Measurements from ENCODE around the gene GABRG3. TPM values are rescaled to one million over a fixed set of nuclear protein-coding genes. Genes with fewer than 3 reads are reported as not detected.

Gene GABRG3
- total RNA-seq, 2 donors from 2014 or later: not detected

DNA sequence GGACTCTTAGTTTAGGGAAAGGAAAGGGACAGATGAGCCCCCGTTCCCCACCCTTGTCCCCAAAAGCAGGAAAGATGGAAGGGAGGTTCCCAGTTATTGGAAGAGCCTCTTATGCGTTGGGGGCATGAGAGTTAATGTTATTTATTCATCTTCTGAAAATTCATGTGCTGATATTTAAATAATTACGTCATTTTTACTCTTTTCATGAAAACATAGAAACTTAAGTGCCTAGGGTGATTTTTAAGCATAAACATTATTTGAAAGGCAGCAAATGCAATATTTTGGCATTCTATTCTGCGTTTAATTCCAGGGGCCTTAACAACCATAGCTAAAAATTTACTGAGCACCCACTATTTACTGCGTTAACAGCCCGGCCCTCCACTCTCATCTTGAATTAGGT is 48.7 kb downstream of the GABRG3 start:
- ATAC-seq (replicated peaks in 1 of 2) (no peak), DNase-seq (no peak)
- Mint-ChIP-seq H3K9me3 (peaks cover 1 to 4% of the 10 kb centered on the region in 2 donors), H3K27me3 (ENCODE audit: low read depth) (no peaks in the 10 kb centered on the region), H3K4me3 (no peak overlapping the region), H3K4me1 (ENCODE audit: low read depth) (no peaks in the 10 kb centered on the region), H3K27ac (no peak overlapping the region), H3K36me3 (ENCODE audit: insufficient read depth in 2 of 2) (peaks cover 0 to 4% of the 10 kb centered on the region in 2 donors)

GRCh38 chr15:27025481-27025966 is 54.5 kb downstream of the GABRG3 start:
- no peak overlapping the region for H3K4me3 Mint-ChIP-seq
- peaks cover 6% of the 10 kb centered on the region for H3K27me3 Mint-ChIP-seq (ENCODE audit: low read depth)
- peaks cover 0 to 2% of the 10 kb centered on the region in 2 donors for H3K36me3 Mint-ChIP-seq (ENCODE audit: insufficient read depth in 2 of 2)
- DNase-seq (no peak), ATAC-seq (replicated peaks in 1 of 2) (no peak)
- H3K9me3 Mint-ChIP-seq: peaks cover 1 to 4% of the 10 kb centered on the region in 2 donors
- no peaks in the 10 kb centered on the region for H3K4me1 Mint-ChIP-seq (ENCODE audit: low read depth)
- H3K27ac Mint-ChIP-seq: no peak overlapping the region

- Mint-ChIP-seq H3K36me3 (ENCODE audit: insufficient read depth in 2 of 2) (no peaks in the 10 kb centered on the region), H3K4me3 (no peak overlapping the region), H3K9me3 (peaks cover 2 to 3% of the 10 kb centered on the region in 2 donors), H3K27ac (no peak overlapping the region), H3K27me3 (ENCODE audit: low read depth) (peaks cover 6% of the 10 kb centered on the region), H3K4me1 (ENCODE audit: low read depth) (no peaks in the 10 kb centered on the region)
- DNase-seq: no peak
- no peak for ATAC-seq (replicated peaks in 1 of 2)
Measured at GRCh38 chr15:27027229-27027628, 56.2 kb downstream of the GABRG3 start.

DNA sequence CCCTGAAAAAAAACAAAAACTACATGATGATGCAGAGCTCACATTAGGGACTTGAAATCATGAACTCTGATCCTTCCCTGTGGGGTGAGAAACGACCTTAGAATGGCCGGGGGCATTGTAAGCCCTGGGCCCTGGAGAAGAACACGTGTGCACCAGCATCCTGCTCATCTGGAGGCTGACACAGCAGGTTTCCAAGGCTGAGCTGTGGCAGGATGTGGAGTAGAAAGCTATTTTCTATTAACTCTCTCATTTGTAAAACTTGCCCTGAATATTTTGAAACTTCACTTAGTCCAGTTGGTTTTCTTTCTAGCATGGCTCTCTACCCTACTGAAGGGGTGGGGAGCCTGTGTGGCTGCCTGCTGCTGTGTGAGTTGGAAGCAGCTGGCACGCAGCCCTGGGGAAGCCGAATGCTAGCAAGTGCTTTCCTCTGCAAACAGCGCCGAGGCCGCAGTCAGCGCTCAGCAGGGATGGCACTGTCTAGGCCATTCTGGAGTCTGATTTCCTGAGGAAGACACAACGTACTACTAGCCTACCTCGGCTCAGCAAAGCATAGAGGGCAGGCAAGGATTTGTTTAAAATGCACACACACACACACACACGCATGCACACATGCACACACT is 58.0 kb downstream of the GABRG3 start:
- H3K36me3 Mint-ChIP-seq (ENCODE audit: insufficient read depth in 2 of 2): no peaks in the 10 kb centered on the region
- H3K4me1 Mint-ChIP-seq (ENCODE audit: low read depth): no peaks in the 10 kb centered on the region
- no peak overlapping the region for H3K4me3 Mint-ChIP-seq
- no peak overlapping the region for H3K27ac Mint-ChIP-seq
- DNase-seq: no peak
- H3K9me3 Mint-ChIP-seq: peaks cover 2 to 6% of the 10 kb centered on the region in 2 donors
- H3K27me3 Mint-ChIP-seq (ENCODE audit: low read depth): peaks cover 6% of the 10 kb centered on the region
- ATAC-seq (replicated peaks in 1 of 2): no peak

GRCh38 chr15:27036210-27036609 is 65.2 kb downstream of the GABRG3 start:
- Mint-ChIP-seq H3K36me3 (ENCODE audit: insufficient read depth in 2 of 2) (no peaks in the 10 kb centered on the region), H3K27me3 (ENCODE audit: low read depth) (no peaks in the 10 kb centered on the region), H3K4me1 (ENCODE audit: low read depth) (no peaks in the 10 kb centered on the region), H3K9me3 (peaks cover 0 to 8% of the 10 kb centered on the region in 2 donors), H3K27ac (no peak overlapping the region), H3K4me3 (no peak overlapping the region)
- ATAC-seq (replicated peaks in 1 of 2): no peak
- DNase-seq: no peak

- Mint-ChIP-seq H3K9me3 (peaks cover 0 to 5% of the 10 kb centered on the region in 2 donors), H3K27ac (no peak overlapping the region), H3K36me3 (ENCODE audit: insufficient read depth in 2 of 2) (no peaks in the 10 kb centered on the region), H3K4me3 (no peak overlapping the region), H3K4me1 (ENCODE audit: low read depth) (no peaks in the 10 kb centered on the region), H3K27me3 (ENCODE audit: low read depth) (no peaks in the 10 kb centered on the region)
- ATAC-seq (replicated peaks in 1 of 2) (no peak), DNase-seq (no peak)
Measured at GRCh38 chr15:27037501-27037900, 66.5 kb downstream of the GABRG3 start.

- no peak overlapping the region for H3K27ac Mint-ChIP-seq
- no peak overlapping the region for H3K4me3 Mint-ChIP-seq
- ATAC-seq (replicated peaks in 1 of 2) (no peak), DNase-seq (no peak)
- H3K4me1 Mint-ChIP-seq (ENCODE audit: low read depth): no peaks in the 10 kb centered on the region
- no peaks in the 10 kb centered on the region for H3K9me3 Mint-ChIP-seq
- H3K36me3 Mint-ChIP-seq (ENCODE audit: insufficient read depth in 2 of 2): no peaks in the 10 kb centered on the region
- no peaks in the 10 kb centered on the region for H3K27me3 Mint-ChIP-seq (ENCODE audit: low read depth)
Measured at GRCh38 chr15:27039152-27039551, 68.2 kb downstream of the GABRG3 start.

- no peak for ATAC-seq (replicated peaks in 1 of 2)
- H3K27ac Mint-ChIP-seq: no peak overlapping the region
- no peak for DNase-seq
- no peaks in the 10 kb centered on the region for H3K36me3 Mint-ChIP-seq (ENCODE audit: insufficient read depth in 2 of 2)
- H3K9me3 Mint-ChIP-seq: peaks cover 0 to 1% of the 10 kb centered on the region in 2 donors
- H3K4me1 Mint-ChIP-seq (ENCODE audit: low read depth): no peaks in the 10 kb centered on the region
- no peak overlapping the region for H3K4me3 Mint-ChIP-seq
- no peaks in the 10 kb centered on the region for H3K27me3 Mint-ChIP-seq (ENCODE audit: low read depth)
Measured at GRCh38 chr15:27042230-27042629, 71.2 kb downstream of the GABRG3 start.

- Mint-ChIP-seq H3K27ac (no peak overlapping the region), H3K36me3 (ENCODE audit: insufficient read depth in 2 of 2) (no peaks in the 10 kb centered on the region)
- no peak for ATAC-seq (replicated peaks in 1 of 2)
Measured at GRCh38 chr15:27042646-27043045, 71.7 kb downstream of the GABRG3 start.

GRCh38 chr15:27043770-27044169 is 72.8 kb downstream of the GABRG3 start:
- H3K27ac Mint-ChIP-seq: no peak overlapping the region
- H3K4me3 Mint-ChIP-seq: no peak overlapping the region
- H3K27me3 Mint-ChIP-seq (ENCODE audit: low read depth): no peaks in the 10 kb centered on the region
- ATAC-seq (replicated peaks in 1 of 2) (no peak), DNase-seq (no peak)
- H3K9me3 Mint-ChIP-seq: peaks cover 0 to 1% of the 10 kb centered on the region in 2 donors
- H3K4me1 Mint-ChIP-seq (ENCODE audit: low read depth): no peaks in the 10 kb centered on the region
- H3K36me3 Mint-ChIP-seq (ENCODE audit: insufficient read depth in 2 of 2): no peaks in the 10 kb centered on the region

More at GRCh38 chr15:27042646-27043045, 71.7 kb downstream of the GABRG3 start:
- DNase-seq: no peak
- Mint-ChIP-seq H3K4me1 (ENCODE audit: low read depth) (no peaks in the 10 kb centered on the region), H3K27me3 (ENCODE audit: low read depth) (no peaks in the 10 kb centered on the region), H3K9me3 (peaks cover 0 to 1% of the 10 kb centered on the region in 2 donors), H3K4me3 (no peak overlapping the region)

- Mint-ChIP-seq H3K4me3 (no peak overlapping the region), H3K27ac (no peak overlapping the region), H3K27me3 (ENCODE audit: low read depth) (no peaks in the 10 kb centered on the region), H3K9me3 (peaks cover 0 to 1% of the 10 kb centered on the region in 2 donors), H3K36me3 (ENCODE audit: insufficient read depth in 2 of 2) (no peaks in the 10 kb centered on the region), H3K4me1 (ENCODE audit: low read depth) (no peaks in the 10 kb centered on the region)
- DNase-seq: no peak
- ATAC-seq (replicated peaks in 1 of 2): no peak
Measured at GRCh38 chr15:27045796-27046195, 74.8 kb downstream of the GABRG3 start.

DNA sequence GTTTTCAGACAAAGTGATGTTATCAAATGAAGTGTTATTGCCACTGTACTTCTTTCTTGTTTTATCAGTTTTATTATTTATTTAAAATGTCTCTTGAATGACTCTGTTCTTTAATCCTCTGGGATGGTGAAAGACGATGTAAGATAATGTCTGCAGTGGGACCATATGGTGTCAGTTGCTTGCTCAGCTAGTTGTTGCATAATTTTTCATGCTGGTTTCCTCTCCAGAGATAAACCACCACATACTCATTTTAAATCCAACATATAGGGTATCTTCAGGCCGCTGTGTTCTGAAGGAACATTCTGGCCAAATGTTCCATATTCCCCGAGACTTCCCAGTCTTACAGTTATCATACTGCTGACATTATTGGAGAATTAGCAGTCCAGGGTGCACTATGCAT is 75.9 kb downstream of the GABRG3 start:
- Mint-ChIP-seq H3K27me3 (ENCODE audit: low read depth) (no peaks in the 10 kb centered on the region), H3K4me3 (no peak overlapping the region), H3K27ac (no peak overlapping the region), H3K9me3 (peaks cover 0 to 1% of the 10 kb centered on the region in 2 donors), H3K4me1 (ENCODE audit: low read depth) (no peaks in the 10 kb centered on the region), H3K36me3 (ENCODE audit: insufficient read depth in 2 of 2) (no peaks in the 10 kb centered on the region)
- ATAC-seq (replicated peaks in 1 of 2) (no peak), DNase-seq (no peak)

DNA sequence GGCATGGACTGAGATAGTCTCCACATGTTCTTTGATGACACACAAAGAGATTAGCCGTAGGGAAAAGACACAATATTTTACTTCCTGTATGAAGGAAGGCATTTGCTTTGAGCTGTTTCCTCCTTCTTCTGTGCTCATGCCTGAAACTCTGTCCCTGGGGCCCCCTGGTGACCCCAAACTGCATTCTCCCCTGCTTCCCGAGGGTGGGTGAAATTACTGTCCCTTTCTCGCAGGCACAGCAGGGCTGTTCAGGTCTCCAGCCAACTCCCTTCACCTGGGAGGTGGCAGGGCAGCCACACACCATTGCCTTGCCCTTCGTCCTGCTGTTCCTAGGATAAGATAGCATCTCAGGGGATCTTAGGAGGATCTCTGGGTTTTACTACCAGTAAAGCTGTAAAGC is 79.2 kb downstream of the GABRG3 start:
- Mint-ChIP-seq H3K27me3 (ENCODE audit: low read depth) (no peaks in the 10 kb centered on the region), H3K36me3 (ENCODE audit: insufficient read depth in 2 of 2) (no peaks in the 10 kb centered on the region), H3K27ac (no peak overlapping the region), H3K9me3 (peaks cover 0 to 5% of the 10 kb centered on the region in 2 donors), H3K4me3 (no peak overlapping the region), H3K4me1 (ENCODE audit: low read depth) (no peaks in the 10 kb centered on the region)
- ATAC-seq (replicated peaks in 1 of 2): no peak
- no peak for DNase-seq

DNA sequence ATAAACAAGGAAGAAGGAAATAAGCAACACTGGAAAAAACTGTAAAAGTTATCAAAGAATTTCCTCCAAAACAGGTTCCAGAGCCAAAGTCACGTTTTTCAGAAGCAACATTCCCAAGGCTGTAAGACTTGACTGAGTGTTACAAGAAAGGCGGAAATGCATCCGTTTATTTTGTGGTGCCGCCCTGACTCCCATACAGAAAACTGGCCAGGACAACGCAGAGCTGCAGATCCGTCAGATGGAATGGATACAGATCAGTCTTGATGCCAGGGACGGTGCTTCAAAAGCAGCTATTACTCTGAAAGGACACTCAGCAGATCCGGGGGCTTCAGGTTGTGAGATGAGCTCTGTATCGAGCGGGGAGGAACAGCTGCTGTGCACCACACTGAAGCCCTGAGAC is 83.4 kb downstream of the GABRG3 start:
- no peaks in the 10 kb centered on the region for H3K27me3 Mint-ChIP-seq (ENCODE audit: low read depth)
- H3K36me3 Mint-ChIP-seq (ENCODE audit: insufficient read depth in 2 of 2): no peaks in the 10 kb centered on the region
- no peaks in the 10 kb centered on the region for H3K4me1 Mint-ChIP-seq (ENCODE audit: low read depth)
- no peak overlapping the region for H3K4me3 Mint-ChIP-seq
- DNase-seq: no peak
- peaks cover 0 to 3% of the 10 kb centered on the region in 2 donors for H3K9me3 Mint-ChIP-seq
- ATAC-seq (replicated peaks in 1 of 2): no peak
- no peak overlapping the region for H3K27ac Mint-ChIP-seq
